COLO668 (cell line): ENCODE measurements around the gene MED19.
"Not testable (repeated sequence)": the region's sequence is repeated elsewhere in the genome, so short reads cannot be mapped to it uniquely, and the experiment has no call there.

Experiments
- DNase-seq: peaks from one replicate; lab custom pipeline; 2025; ENCODE audit not compliant: unreplicated experiment; lab: John Stamatoyannopoulos, UW

The MED19 gene

GRCh38 chr11:57711414-57712255 lies at the start of gene MED19:
TSS of gene MED19 (minus strand) at chr11:57712215. CDS start at chr11:57712179, 36 bp downstream.
- DNase-seq, result peak; percentile 88

- DNase-seq, result no peak
Observed at GRCh38 chr11:57758174-57758573, 46.2 kb upstream of the MED19 start.

GRCh38 chr11:57752954-57753353 lies 40.9 kb upstream of the MED19 start:
- no peak for DNase-seq

- DNase-seq, result peak; percentile 26
Observed at GRCh38 chr11:57751676-57752253, 39.8 kb upstream of the MED19 start, which contains the start of gene BTBD18. TSS of gene BTBD18 (minus strand) at chr11:57751819. CDS start at chr11:57751188, 631 bp downstream.

- DNase-seq, result no peak
Observed at GRCh38 chr11:57751176-57751575, 39.2 kb upstream of the MED19 start.

GRCh38 chr11:57746920-57747319 lies 34.9 kb upstream of the MED19 start:
- no peak for DNase-seq

- DNase-seq, result no peak
Observed at GRCh38 chr11:57745206-57745605, 33.2 kb upstream of the MED19 start.

- DNase-seq, result no peak
Observed at GRCh38 chr11:57744357-57744756, 32.3 kb upstream of the MED19 start.

- DNase-seq, result peak; percentile 30
Observed at GRCh38 chr11:57742087-57742452, 30.1 kb upstream of the MED19 start.

GRCh38 chr11:57741132-57742086 lies 29.4 kb upstream of the MED19 start, which contains the start of gene SELENOH:
TSS of gene SELENOH (plus strand) at chr11:57741491. CDS start at chr11:57741596, 105 bp downstream.
- DNase-seq, result peak; percentile 94

- DNase-seq, result no peak
Observed at GRCh38 chr11:57735619-57736298, 23.7 kb upstream of the MED19 start.

- DNase-seq, result no peak
Observed at GRCh38 chr11:57732661-57733060, 20.6 kb upstream of the MED19 start.

GRCh38 chr11:57729479-57729878 lies 17.5 kb upstream of the MED19 start:
- no peak for DNase-seq

GRCh38 chr11:57728829-57729228 lies 16.8 kb upstream of the MED19 start:
- no peak for DNase-seq

GRCh38 chr11:57727185-57727584 lies 15.2 kb upstream of the MED19 start:
- DNase-seq, result no peak

GRCh38 chr11:57716726-57717125 lies 4.7 kb upstream of the MED19 start:
- DNase-seq, result not testable (repeated sequence)

- no peak for DNase-seq
Observed at GRCh38 chr11:57713835-57714234, 1.8 kb upstream of the MED19 start.

GRCh38 chr11:57712256-57713150 lies 488 bp upstream of the MED19 start, which contains the start of gene TMX2:
TSS of gene TMX2 (plus strand) at chr11:57712593. CDS start at chr11:57712619, 26 bp downstream.
- peak; percentile 91 for DNase-seq

GRCh38 chr11:57709802-57710367 lies 2.1 kb downstream of the MED19 start:
- DNase-seq, result no peak
